Glutamatergic neuron (in vitro differentiated cells): ENCODE results near the gene RPGRIP1L. TPM values are rescaled to one million over a fixed set of nuclear protein-coding genes. Genes with fewer than 3 reads are reported as not detected.

Experiments
- DNase-seq: peaks from one replicate; pipeline ENCODE4 v3.0.0; 2022
- H3K27ac Mint-ChIP-seq: one replicate; pipeline ENCODE4 v1.8.0; 2020; ENCODE audit warnings: mild to moderate bottlenecking, mixed read lengths, inconsistent platforms; ENCODE audit not compliant: unreplicated experiment
- H3K27me3 Mint-ChIP-seq: one replicate; pipeline ENCODE4 v1.8.0; 2020; ENCODE audit warnings: mild to moderate bottlenecking, moderate library complexity, mixed read lengths, inconsistent platforms; ENCODE audit not compliant: unreplicated experiment
- H3K36me3 Mint-ChIP-seq: one replicate; pipeline ENCODE4 v1.8.0; 2020; ENCODE audit warnings: mild to moderate bottlenecking, mixed read lengths, inconsistent platforms; ENCODE audit not compliant: unreplicated experiment
- H3K4me1 Mint-ChIP-seq: one replicate; pipeline ENCODE4 v1.8.0; 2020; ENCODE audit warnings: mild to moderate bottlenecking, low read depth, mixed read lengths, inconsistent platforms; ENCODE audit not compliant: unreplicated experiment
- H3K4me3 Mint-ChIP-seq: one replicate; pipeline ENCODE4 v1.8.0; 2020; ENCODE audit warnings: mild to moderate bottlenecking, mixed read lengths, inconsistent platforms; ENCODE audit not compliant: unreplicated experiment
- H3K9me3 Mint-ChIP-seq: one replicate; pipeline ENCODE4 v1.8.0; 2020; ENCODE audit warnings: mild to moderate bottlenecking, moderate library complexity, mixed read lengths, inconsistent platforms; ENCODE audit not compliant: unreplicated experiment
- total RNA-seq: library from RNA; stranded (reverse); fragmentation: NEBNext Ultra II Directional; extraction: Animal tissue kit (Norgen Biotek cat#: 25700); gene quantifications from one replicate; pipeline ENCODE4 v1.2.1, GENCODE V29; 2021; ENCODE audit not compliant: unreplicated experiment
- TF ChIP-seq, protein P1 (sequence below): fragments of 200-600 bp; sonication (generic); IDR thresholded peaks from one replicate; pipeline ENCODE4 v1.5.0; 2021; ENCODE audit not compliant: partially characterized antibody, unreplicated experiment

RPGRIP1L gene
- total RNA-seq, 1 donor from 2014 or later = 18.0 TPM

DNA sequence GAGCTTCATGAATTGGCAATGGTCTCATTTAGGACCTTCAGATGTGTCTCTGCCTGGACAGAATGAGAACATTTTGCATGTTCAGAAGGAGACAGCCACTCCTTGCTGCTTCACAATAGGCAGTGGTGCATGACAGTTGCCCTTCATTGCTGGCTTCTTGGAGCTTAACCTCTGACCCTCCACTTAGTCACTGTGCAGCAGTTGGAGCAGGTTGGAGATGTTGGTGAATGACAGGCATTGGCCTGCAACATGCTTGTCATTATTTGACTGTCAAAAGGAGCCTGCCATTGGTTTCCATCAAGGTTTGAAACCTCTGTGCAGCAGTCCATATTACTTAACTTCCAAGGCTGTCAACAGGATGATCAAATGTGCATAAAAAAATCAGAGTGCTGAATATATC is 23.0 kb upstream of the RPGRIP1L start:
- peaks cover 20% of the 10 kb centered on the region for H3K4me1 Mint-ChIP-seq
- H3K36me3 Mint-ChIP-seq = no peaks in the 10 kb centered on the region
- peaks cover 1% of the 10 kb centered on the region for H3K9me3 Mint-ChIP-seq
- peaks cover 3% of the 10 kb centered on the region for H3K27me3 Mint-ChIP-seq
- no peak overlapping the region for H3K4me3 Mint-ChIP-seq
- DNase-seq = peak; percentile 19
- H3K27ac Mint-ChIP-seq = peak overlapping the region; percentile 83
- TF ChIP-seq, protein P1, sequence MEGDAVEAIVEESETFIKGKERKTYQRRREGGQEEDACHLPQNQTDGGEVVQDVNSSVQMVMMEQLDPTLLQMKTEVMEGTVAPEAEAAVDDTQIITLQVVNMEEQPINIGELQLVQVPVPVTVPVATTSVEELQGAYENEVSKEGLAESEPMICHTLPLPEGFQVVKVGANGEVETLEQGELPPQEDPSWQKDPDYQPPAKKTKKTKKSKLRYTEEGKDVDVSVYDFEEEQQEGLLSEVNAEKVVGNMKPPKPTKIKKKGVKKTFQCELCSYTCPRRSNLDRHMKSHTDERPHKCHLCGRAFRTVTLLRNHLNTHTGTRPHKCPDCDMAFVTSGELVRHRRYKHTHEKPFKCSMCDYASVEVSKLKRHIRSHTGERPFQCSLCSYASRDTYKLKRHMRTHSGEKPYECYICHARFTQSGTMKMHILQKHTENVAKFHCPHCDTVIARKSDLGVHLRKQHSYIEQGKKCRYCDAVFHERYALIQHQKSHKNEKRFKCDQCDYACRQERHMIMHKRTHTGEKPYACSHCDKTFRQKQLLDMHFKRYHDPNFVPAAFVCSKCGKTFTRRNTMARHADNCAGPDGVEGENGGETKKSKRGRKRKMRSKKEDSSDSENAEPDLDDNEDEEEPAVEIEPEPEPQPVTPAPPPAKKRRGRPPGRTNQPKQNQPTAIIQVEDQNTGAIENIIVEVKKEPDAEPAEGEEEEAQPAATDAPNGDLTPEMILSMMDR = no peak

DNA sequence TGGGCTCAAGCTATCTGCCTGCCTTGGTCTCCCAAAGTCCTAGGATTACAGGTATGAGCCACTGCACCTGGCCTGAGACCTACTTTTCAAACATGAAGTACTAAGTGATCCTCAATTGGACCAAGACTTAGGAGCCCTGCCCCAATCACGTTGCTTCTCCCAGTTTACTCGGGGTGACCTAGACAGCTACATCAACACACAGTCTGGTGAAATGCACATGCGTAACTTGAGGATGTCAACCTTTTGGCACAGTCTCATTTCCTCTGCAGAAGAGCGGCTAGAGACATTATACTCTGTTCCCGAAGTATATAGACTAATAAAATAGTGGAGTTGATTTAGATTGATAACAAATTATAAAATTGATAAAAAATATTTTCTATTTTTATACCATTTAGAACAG is 17.4 kb upstream of the RPGRIP1L start:
- Mint-ChIP-seq H3K27ac (no peak overlapping the region), H3K4me3 (no peak overlapping the region), H3K27me3 (no peaks in the 10 kb centered on the region), H3K4me1 (peaks cover 12% of the 10 kb centered on the region), H3K36me3 (no peaks in the 10 kb centered on the region), H3K9me3 (no peaks in the 10 kb centered on the region)
- TF ChIP-seq, protein P1 = no peak
- no peak for DNase-seq

DNA sequence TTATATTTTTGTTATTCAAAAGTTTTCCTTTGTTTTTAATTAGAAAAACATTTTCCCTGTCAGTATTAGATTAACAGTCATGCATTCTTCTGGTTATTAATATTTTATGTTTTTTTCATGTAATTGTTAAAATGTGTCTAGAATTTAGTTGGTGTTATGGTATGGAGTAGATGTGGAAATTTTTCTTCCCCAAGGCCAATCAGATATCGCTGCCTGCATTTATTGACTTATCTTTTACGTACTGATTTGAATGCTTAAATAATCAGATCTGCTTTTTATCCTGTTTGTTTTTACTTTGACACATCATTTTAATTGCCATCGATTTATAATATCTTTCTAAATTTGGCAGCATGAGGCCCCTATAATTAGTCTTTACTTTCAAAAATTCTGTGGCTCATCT is 13.9 kb upstream of the RPGRIP1L start:
- Mint-ChIP-seq H3K36me3 (no peaks in the 10 kb centered on the region), H3K4me1 (peaks cover 37% of the 10 kb centered on the region), H3K9me3 (no peaks in the 10 kb centered on the region), H3K27ac (no peak overlapping the region), H3K27me3 (no peaks in the 10 kb centered on the region), H3K4me3 (no peak overlapping the region)
- DNase-seq = no peak
- TF ChIP-seq, protein P1 = no peak

DNA sequence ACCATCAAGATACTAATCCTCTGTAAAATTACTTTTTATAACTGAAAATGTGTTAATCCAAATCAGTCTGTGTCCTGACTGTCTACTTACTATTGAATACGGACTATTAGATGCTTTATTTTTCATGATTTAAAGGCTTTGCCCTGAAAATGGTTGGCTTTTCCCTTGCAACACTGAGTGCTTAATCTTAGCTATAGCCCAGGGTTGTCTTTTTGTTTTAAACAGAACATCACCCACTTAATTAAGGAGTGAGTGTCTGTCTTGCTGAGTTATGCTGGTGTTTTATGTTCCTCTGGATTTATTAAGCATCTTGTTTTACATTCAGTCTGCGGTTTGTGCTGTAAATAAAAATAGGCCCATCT is 11.3 kb upstream of the RPGRIP1L start:
- Mint-ChIP-seq H3K36me3 (no peaks in the 10 kb centered on the region), H3K27ac (peak overlapping the region; percentile 99), H3K4me3 (peak overlapping the region; percentile 14), H3K27me3 (no peaks in the 10 kb centered on the region), H3K9me3 (no peaks in the 10 kb centered on the region), H3K4me1 (peaks cover 43% of the 10 kb centered on the region)
- DNase-seq = no peak
- TF ChIP-seq, protein P1 = no peak

DNA sequence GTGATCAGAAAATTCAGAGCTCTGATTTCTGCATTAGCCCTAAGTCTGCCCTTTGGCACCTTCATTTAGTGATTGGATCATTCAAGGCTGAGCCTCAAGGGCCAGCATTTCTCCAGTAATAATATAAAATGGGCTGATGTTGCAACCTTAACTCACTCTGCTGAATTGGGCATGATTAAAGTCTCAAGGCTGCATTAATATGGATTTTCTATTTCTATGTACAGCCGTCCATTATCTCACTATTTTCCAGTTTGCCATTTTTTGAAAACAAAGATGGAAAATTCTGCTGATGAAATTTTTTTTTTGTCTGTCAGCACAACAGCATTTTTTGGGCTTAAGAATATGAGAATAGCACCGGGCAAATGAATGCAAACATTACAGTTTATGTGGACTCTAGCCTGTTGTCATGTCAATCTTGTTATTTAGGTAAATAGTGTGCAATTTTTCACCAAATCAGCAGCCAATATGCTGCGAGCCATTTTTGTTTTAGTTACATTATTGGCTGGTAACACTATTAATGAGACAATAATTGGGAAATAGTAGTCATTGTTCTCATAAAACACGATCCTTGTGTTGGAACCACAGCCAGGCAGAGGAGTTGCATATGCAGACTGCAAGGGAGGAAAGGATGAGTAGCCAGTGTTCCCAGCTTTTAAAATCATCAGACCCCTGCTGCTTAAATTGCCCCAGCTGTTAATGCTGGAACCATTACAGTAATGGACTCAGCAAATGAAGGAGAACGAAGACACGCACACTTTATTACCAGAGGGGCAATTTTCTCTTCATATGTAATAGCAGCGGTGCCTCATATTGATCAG is 10.8 kb upstream of the RPGRIP1L start:
- TF ChIP-seq, protein P1 = no peak
- no peaks in the 10 kb centered on the region for H3K36me3 Mint-ChIP-seq
- no peaks in the 10 kb centered on the region for H3K9me3 Mint-ChIP-seq
- DNase-seq = peak; percentile 28
- peak overlapping the region; percentile 41 for H3K4me3 Mint-ChIP-seq
- peak overlapping the region; percentile 99 for H3K27ac Mint-ChIP-seq
- no peaks in the 10 kb centered on the region for H3K27me3 Mint-ChIP-seq
- H3K4me1 Mint-ChIP-seq = peaks cover 43% of the 10 kb centered on the region
